Measurements from ENCODE around the gene PHGDH. TPM values are rescaled to one million over a fixed set of nuclear protein-coding genes. Genes with fewer than 3 reads are reported as not detected.

PHGDH gene
- total and polyA plus RNA-seq, 2 of the 13 experiments (the other 11 are each of a cell fraction or from before 2014, with no cell fraction given), result 95.8 to 133 TPM

GRCh38 chr1:119768778-119769177, 57.0 kb downstream of the PHGDH start, which contains the start of gene HMGCS2 (continued):
- no peak for TF ChIP-seq TFE3 (CRISPR knock-in tag; IDR thresholded peaks at IDR 0.05)
- peak; percentile 39; the same call in 1 of the 2 replicates for TF ChIP-seq ZSCAN31 (CRISPR knock-in tag; IDR thresholded peaks at IDR 0.05; ENCODE audit: low read depth)
- peak; percentile 66; the same call in 1 of the 2 replicates for TF ChIP-seq RXRA (CRISPR knock-in tag; IDR thresholded peaks at IDR 0.05)
- TF ChIP-seq HNRNPUL1 (IDR thresholded peaks at IDR 0.05; ENCODE audit: low read depth, low read length), result no peak
- no peak for TF ChIP-seq ZBTB40 (IDR thresholded peaks at IDR 0.05)
- TF ChIP-seq ZBTB40 (CRISPR knock-in tag; IDR thresholded peaks at IDR 0.05), result no peak
- no peak for TF ChIP-seq ZNF660 (CRISPR knock-in tag; IDR thresholded peaks at IDR 0.05; ENCODE audit: borderline replicate concordance, low read depth)
- TF ChIP-seq ZBTB38 (CRISPR knock-in tag; IDR thresholded peaks at IDR 0.05), result 0 out of 2 replicates have a peak, but pooled peaks have one; percentile 34
- no peak for TF ChIP-seq BCL6 (CRISPR knock-in tag; IDR thresholded peaks at IDR 0.05)
- TF ChIP-seq ZMYM3 (CRISPR knock-in tag; IDR thresholded peaks at IDR 0.05), result peak; percentile 22; the same call in 1 of the 2 replicates
- 0 out of 2 replicates have a peak, but pooled peaks have one; percentile 32 for TF ChIP-seq GATAD2A (CRISPR knock-in tag; IDR thresholded peaks at IDR 0.05)
- no peak for TF ChIP-seq ZNF563 (CRISPR knock-in tag; IDR thresholded peaks at IDR 0.05)
- TF ChIP-seq SP5 (CRISPR knock-in tag; IDR thresholded peaks at IDR 0.05; ENCODE audit: borderline replicate concordance, low read depth), result no peak
- 0 out of 2 replicates have a peak, but pooled peaks have one; percentile 56 for TF ChIP-seq MTERF4 (CRISPR knock-in tag; IDR thresholded peaks at IDR 0.05)
- no peak for TF ChIP-seq NFATC3 (CRISPR knock-in tag; IDR thresholded peaks at IDR 0.05)
- TF ChIP-seq HMG20A (CRISPR knock-in tag; IDR thresholded peaks at IDR 0.05; ENCODE audit: borderline replicate concordance), result peak; percentile 14; the same call in 1 of the 2 replicates

Measured in HepG2 (cell line).